GM19035 (cell line): Measurements from ENCODE around the gene DCAF10.
"Not testable (repeated sequence)": the region's sequence is repeated elsewhere in the genome, so short reads cannot be mapped to it uniquely, and the experiment has no call there.

Experiments used
- ATAC-seq: cut with Tn5 transposase; IDR thresholded peaks from one replicate; pipeline ENCODE4 v1.9.1; 2021; ENCODE audit not compliant: unreplicated experiment

DCAF10 gene

DNA sequence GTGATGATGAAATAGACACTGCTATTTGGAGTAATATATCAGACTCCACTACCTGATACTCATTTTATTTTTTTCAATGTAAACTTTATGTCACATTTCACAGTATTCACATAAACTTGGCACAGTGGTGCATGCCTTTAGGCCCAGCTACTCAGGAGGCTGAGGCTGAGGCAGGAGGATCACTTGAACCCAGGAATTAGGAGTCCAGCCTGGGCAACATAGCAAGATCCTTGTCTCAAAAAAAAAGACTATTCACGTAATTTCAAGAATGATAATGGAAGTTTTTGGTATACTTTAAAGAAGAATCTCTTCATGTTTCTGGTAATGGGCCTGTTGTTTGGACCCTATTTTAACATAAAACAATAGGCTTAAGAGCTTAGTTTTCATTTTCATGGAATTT is 56.0 kb downstream of the DCAF10 start:
- no peak for ATAC-seq

- ATAC-seq, result no peak
Observed at GRCh38 chr9:37859043-37859442, 58.4 kb downstream of the DCAF10 start.

- ATAC-seq, result no peak
Observed at GRCh38 chr9:37862530-37862929, 61.9 kb downstream of the DCAF10 start.

- ATAC-seq, result no peak
Observed at GRCh38 chr9:37870081-37870798, 69.6 kb downstream of the DCAF10 start.

DNA sequence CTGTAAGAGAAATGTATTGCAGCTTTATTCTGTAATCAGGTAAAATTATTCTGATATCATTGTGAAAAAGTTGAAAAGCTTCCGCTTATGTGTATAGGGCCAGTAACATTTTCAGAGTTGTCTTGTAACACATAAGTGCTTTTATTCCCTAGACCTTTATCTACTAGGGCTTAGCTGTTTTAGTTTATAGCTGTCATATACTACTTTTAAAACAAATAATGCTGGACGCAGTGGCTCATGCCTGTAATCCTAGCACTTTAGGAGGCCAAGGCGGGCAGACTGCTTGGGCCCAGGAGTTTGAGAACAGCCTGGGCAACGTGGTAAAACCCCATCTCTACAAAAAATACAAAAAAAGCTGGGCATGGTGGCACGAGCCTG is 70.2 kb downstream of the DCAF10 start:
- no peak for ATAC-seq

- no peak for ATAC-seq
Observed at GRCh38 chr9:37873955-37874354, 73.4 kb downstream of the DCAF10 start.

DNA sequence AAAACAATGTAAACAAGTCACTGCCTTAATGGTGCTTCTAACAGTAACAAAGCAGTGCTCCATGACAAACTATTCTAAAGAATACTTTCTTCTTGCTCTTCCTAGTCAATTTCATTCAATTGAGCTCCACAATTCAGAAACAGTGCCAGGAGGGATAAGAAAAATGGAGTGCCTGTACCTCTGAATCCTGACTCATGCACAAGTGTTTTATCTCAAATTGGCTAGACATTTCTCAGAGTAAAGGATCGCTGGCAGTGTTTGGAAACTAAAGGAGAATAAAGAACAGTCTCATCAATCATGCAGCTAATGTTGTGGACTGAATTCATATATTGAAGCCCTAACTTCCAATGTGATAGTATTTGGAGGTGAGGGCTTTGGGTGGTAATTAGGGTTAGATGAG is 75.8 kb downstream of the DCAF10 start:
- ATAC-seq, result no peak

GRCh38 chr9:37880916-37881479 is 80.4 kb downstream of the DCAF10 start:
- no peak for ATAC-seq

- ATAC-seq, result not testable (repeated sequence)
Observed at GRCh38 chr9:37887977-37888583, 87.5 kb downstream of the DCAF10 start.

GRCh38 chr9:37889536-37889935 is 88.9 kb downstream of the DCAF10 start:
- ATAC-seq, result no peak

DNA sequence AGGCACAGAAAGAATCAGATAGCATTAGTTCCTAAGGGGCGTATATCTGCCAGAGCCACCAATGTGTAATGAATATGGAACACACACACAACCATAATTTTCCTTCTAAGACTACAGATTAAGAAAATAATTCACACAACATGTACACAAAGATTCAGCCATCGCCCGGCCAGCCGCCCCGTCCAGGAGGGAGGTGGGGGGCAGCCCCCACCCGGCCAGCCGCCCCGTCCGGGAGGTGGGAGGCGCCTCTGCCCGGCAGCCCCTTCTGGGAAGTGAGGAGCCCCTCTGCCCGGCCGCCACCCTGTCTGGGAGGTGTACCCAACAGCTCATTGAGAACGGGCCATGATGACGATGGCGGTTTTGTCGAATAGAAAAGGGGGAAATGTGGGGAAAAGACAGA is 90.4 kb downstream of the DCAF10 start:
- not testable (repeated sequence) for ATAC-seq

GRCh38 chr9:37892063-37892462 is 91.5 kb downstream of the DCAF10 start:
- no peak for ATAC-seq

DNA sequence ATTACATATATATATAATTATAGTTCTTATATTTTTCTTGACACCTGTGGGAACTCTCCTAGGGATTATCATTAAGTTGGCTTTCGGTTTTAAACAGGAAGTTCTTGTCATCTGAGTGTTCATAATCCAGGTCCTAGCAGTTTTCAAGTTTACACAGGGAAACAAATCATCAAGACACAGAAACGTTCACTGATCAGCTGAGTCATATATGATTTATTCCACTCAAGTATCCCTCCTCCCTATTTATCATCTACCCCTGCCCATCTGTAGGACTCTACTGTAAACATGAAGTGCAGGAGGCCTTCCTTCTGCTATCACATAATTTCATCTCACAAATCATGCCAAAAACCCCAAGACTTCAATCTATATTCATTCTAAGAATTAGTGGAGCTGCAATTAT is 97.1 kb downstream of the DCAF10 start:
- no peak for ATAC-seq

DNA sequence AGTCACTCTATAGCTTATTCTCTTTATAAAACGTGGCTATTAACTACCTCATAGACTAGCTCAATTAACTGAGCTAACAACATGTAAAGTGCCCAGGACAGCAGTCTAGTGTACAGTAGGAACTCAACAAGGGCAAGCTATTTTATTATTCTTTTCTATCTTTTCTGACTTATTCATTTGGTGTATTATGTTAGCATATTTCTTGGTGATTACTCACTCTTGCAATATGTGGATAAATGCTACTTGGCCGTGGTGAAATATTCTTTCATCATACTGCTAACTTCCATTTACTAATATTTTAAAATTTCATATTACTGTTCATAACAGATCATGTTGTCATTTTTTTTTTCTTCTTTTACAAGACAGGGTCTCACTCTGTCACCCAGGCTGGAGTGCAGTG is 98.4 kb downstream of the DCAF10 start:
- no peak for ATAC-seq

DNA sequence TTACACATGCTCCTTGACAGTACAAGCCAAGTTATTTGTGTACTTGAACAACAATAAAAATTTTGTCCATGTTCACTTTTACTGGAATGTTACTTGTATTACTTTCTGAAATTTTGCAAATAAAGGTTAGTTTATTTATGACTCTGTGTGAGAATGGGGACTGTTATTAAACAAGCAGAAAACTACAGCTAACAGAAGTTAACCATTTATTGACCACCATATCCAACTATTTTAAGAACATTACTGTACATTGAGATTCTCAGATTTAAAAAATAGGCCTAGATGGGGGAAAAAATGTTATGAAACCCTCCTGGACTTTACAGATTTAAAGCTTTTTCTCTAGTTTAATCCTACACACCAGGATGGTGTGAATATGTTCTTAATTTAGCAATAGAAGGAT is 101.5 kb downstream of the DCAF10 start:
- no peak for ATAC-seq

DNA sequence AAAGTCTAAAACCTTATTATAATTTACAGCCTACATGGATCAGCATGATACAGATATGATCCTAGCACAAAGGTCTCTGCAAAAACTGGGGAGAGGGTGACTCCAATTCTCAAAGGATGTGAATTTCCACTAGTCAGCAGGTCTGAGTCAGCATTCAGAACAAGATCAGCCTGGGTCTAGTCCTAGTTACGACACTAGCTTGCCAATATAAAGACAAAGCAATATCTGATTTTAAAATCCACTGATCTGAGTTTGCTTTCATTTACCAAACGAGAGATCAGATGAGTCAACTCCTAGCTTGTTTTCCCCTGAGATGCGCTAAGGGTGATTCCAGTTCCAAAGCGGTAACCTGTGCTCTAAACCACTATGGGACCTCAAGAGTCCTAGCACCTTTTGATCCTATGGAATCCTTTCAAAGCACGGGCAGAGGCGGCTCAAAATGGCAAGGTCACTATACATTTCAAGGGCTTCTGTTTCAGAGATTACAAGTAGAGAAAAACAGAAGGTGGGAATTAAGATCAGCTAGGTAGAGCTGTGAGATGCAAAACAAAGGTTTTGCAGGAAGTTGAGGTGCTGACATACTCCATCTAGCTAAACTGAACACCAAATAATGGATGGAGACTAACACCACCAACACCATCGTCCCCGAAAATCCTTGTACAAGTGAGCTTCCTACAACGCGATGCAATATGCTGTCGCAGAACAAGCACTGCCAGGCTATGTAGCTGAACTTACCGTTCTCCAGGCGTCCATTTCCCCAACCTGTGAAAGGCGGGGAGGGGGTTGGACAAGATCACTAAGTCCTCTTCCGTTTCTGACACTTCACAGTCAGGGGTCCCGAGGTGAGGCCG is 102.4 kb downstream of the DCAF10 start:
- peak; percentile 13 for ATAC-seq

GRCh38 chr9:37903647-37904444 is 103.2 kb downstream of the DCAF10 start, which contains the start of gene SLC25A51:
SLC25A51 (minus strand) TSS chr9:37904127; CDS start chr9:37888550, 15,577 bp downstream.
- peak; percentile 85 for ATAC-seq

DNA sequence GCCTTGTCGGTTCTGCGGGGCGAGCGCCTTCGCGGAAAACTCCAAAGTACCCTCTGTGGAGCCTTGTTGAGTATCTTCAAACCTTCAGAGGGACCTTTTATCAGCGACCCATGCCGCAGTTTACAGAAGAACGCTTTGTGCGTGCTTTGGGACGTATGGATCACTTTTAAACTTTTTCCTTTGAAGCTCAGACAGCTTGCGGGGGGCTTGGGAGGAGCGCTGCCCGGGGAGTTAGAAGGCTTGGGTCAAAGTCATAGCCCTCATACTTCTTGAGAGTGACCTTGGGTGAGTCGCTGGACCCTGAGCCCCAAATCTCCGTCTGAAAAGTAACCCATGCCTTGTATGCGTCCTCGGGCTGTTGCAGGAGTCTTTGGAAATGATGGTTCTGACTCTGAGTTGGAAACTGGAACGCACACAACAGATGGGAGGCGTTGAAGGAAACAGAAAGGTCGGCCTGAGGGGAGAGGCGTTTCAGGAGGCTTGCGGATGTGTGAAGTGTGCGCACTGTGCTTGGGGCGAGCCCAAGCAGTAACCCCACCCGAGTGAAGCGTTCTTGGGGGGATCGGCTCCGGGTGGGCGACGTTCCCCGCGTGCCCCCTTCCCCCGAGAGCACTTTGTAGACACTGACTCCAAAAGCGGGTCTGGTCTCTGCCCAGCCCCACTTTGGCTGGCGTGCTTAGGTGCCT is 104.0 kb downstream of the DCAF10 start:
- no peak for ATAC-seq

GRCh38 chr9:37905131-37905505 is 104.5 kb downstream of the DCAF10 start:
- no peak for ATAC-seq

GRCh38 chr9:37905776-37906175 is 105.2 kb downstream of the DCAF10 start:
- ATAC-seq, result no peak
